Urinary bladder (tissue), 4 donors: Measurements from ENCODE around the gene MPST. TPM values are rescaled to one million over a fixed set of nuclear protein-coding genes. Genes with fewer than 3 reads are reported as not detected.

ENCODE experiments used
- DNase-seq: peaks from one replicate; pipeline ENCODE4 v3.0.0-alpha.2; 2015; ENCODE audit errors: extremely low spot score
- H3K27ac ChIP-seq: one replicate; pipeline ENCODE4 v1.5.1; 2013; ENCODE audit warnings: low read depth, mild to moderate bottlenecking, moderate library complexity
- H3K36me3 ChIP-seq: one replicate; pipeline ENCODE4 v1.6.1; 2013; ENCODE audit warnings: mild to moderate bottlenecking, moderate library complexity; ENCODE audit not compliant: insufficient read depth
- H3K4me1 ChIP-seq: one replicate; pipeline ENCODE4 v1.6.1; 2013; ENCODE audit warnings: mild to moderate bottlenecking, moderate library complexity; ENCODE audit not compliant: insufficient read depth
- H3K4me3 ChIP-seq: one replicate; pipeline ENCODE4 v1.5.1; 2013; ENCODE audit warnings: low read depth, low read length
- WGBS: extraction: QIAGEN DNeasy Blood & Tissue Kit; methylation state at CpG from one replicate; pipeline ENCODE4 v1.1.7; 2013; 5-methylcytosine and 5-hydroxymethylcytosine counted together
- polyA plus RNA-seq: library from polyadenylated mRNA; stranded (reverse); fragments of 200-250 nt; gene quantifications from one replicate; pipeline ENCODE4 v1.2.3, GENCODE V29; 2013
- total RNA-seq: library from RNA; depleted of rRNA; stranded (reverse); fragments of >200 nt; gene quantifications from one replicate; pipeline ENCODE4 v1.2.3, GENCODE V29; 2014
- donor health status: healthy with polysubstance abuse.
- donor health status: healthy.

The MPST gene
- total and polyA plus RNA-seq, 2 donors, result 44.1 to 123 TPM

- Histone ChIP-seq H3K27ac (no peak within 1 kb of the TSS), H3K36me3 (no peaks in the 10 kb centered on the region), H3K4me3 (peak within 1 kb of the TSS; percentile 80), H3K4me1 (no peaks in the 10 kb centered on the region)
- 3% methylated on average over 89 of the region's 89 CpGs for WGBS
- no peak for DNase-seq
These were observed 32.1 kb downstream of the MPST start, which contains the start of gene KCTD17 for GRCh38 chr22:37051391-37052385. Gene KCTD17 (plus strand): TSS chr22:37051742. CDS start chr22:37051761, 19 bp downstream.

GRCh38 chr22:37052386-37053309 is 33.1 kb downstream of the MPST start:
- whole genome bisulfite sequencing, result 71% methylated on average over 25 of the region's 25 CpGs
- H3K27ac ChIP-seq, result no peak overlapping the region
- no peaks in the 10 kb centered on the region for H3K36me3 ChIP-seq
- H3K4me1 ChIP-seq, result no peaks in the 10 kb centered on the region
- H3K4me3 ChIP-seq, result peak overlapping the region; percentile 80
- DNase-seq, result no peak

- no peak for DNase-seq
- H3K4me3 ChIP-seq, result no peak overlapping the region
- 70% methylated on average over 16 of the region's 16 CpGs for WGBS
- H3K36me3 ChIP-seq, result no peaks in the 10 kb centered on the region
- no peak overlapping the region for H3K27ac ChIP-seq
- H3K4me1 ChIP-seq, result no peaks in the 10 kb centered on the region
These were observed 33.9 kb downstream of the MPST start for GRCh38 chr22:37053310-37054055.

GRCh38 chr22:37054056-37054395 is 34.5 kb downstream of the MPST start:
- H3K4me1 ChIP-seq, result no peaks in the 10 kb centered on the region
- DNase-seq, result no peak
- H3K27ac ChIP-seq, result no peak overlapping the region
- no peak overlapping the region for H3K4me3 ChIP-seq
- 79% methylated on average over 8 of the region's 8 CpGs for WGBS
- no peaks in the 10 kb centered on the region for H3K36me3 ChIP-seq

- H3K4me1 ChIP-seq, result no peaks in the 10 kb centered on the region
- WGBS, result 94% methylated on average over 20 of the region's 20 CpGs
- no peak overlapping the region for H3K27ac ChIP-seq
- no peak for DNase-seq
- H3K36me3 ChIP-seq, result peaks cover 4% of the 10 kb centered on the region
- no peak overlapping the region for H3K4me3 ChIP-seq
These were observed 35.2 kb downstream of the MPST start for GRCh38 chr22:37054600-37055365.

GRCh38 chr22:37056246-37056645 is 36.7 kb downstream of the MPST start:
- no peaks in the 10 kb centered on the region for H3K4me1 ChIP-seq
- 97% methylated on average over 13 of the region's 13 CpGs for WGBS
- no peak overlapping the region for H3K4me3 ChIP-seq
- H3K27ac ChIP-seq, result no peak overlapping the region
- H3K36me3 ChIP-seq, result peaks cover 4% of the 10 kb centered on the region
- DNase-seq, result no peak

GRCh38 chr22:37057226-37057625 is 37.7 kb downstream of the MPST start:
- 84% methylated on average over 9 of the region's 9 CpGs for WGBS
- peaks cover 4% of the 10 kb centered on the region for H3K36me3 ChIP-seq
- no peak overlapping the region for H3K27ac ChIP-seq

GRCh38 chr22:37057796-37058510 is 38.4 kb downstream of the MPST start:
- DNase-seq, result no peak
- peaks cover 4% of the 10 kb centered on the region for H3K36me3 ChIP-seq
- 85% methylated on average over 12 of the region's 12 CpGs for WGBS
- H3K27ac ChIP-seq, result no peak overlapping the region
- H3K4me3 ChIP-seq, result no peak overlapping the region
- no peaks in the 10 kb centered on the region for H3K4me1 ChIP-seq

More at GRCh38 chr22:37057226-37057625, 37.7 kb downstream of the MPST start:
- H3K4me3 ChIP-seq, result no peak overlapping the region
- no peak for DNase-seq
- H3K4me1 ChIP-seq, result no peaks in the 10 kb centered on the region

GRCh38 chr22:37058917-37059701 is 39.6 kb downstream of the MPST start:
- 92% methylated on average over 28 of the region's 28 CpGs for WGBS
- Histone ChIP-seq H3K4me3 (no peak overlapping the region), H3K36me3 (peaks cover 4% of the 10 kb centered on the region), H3K27ac (no peak overlapping the region), H3K4me1 (no peaks in the 10 kb centered on the region)
- no peak for DNase-seq

- 88% methylated on average over 9 of the region's 9 CpGs for WGBS
- Histone ChIP-seq H3K4me1 (no peaks in the 10 kb centered on the region), H3K36me3 (peaks cover 4% of the 10 kb centered on the region), H3K27ac (no peak overlapping the region), H3K4me3 (no peak overlapping the region)
- DNase-seq, result no peak
These were observed 40.4 kb downstream of the MPST start for GRCh38 chr22:37059876-37060449.

- DNase-seq, result no peak
- H3K27ac ChIP-seq, result no peak overlapping the region
- H3K36me3 ChIP-seq, result peaks cover 4% of the 10 kb centered on the region
- no peaks in the 10 kb centered on the region for H3K4me1 ChIP-seq
- WGBS, result 84% methylated on average over 28 of the region's 28 CpGs
- H3K4me3 ChIP-seq, result no peak overlapping the region
These were observed 41.5 kb downstream of the MPST start for GRCh38 chr22:37060801-37061610.
